ENCODE data around the gene ELMO2.

DNA sequence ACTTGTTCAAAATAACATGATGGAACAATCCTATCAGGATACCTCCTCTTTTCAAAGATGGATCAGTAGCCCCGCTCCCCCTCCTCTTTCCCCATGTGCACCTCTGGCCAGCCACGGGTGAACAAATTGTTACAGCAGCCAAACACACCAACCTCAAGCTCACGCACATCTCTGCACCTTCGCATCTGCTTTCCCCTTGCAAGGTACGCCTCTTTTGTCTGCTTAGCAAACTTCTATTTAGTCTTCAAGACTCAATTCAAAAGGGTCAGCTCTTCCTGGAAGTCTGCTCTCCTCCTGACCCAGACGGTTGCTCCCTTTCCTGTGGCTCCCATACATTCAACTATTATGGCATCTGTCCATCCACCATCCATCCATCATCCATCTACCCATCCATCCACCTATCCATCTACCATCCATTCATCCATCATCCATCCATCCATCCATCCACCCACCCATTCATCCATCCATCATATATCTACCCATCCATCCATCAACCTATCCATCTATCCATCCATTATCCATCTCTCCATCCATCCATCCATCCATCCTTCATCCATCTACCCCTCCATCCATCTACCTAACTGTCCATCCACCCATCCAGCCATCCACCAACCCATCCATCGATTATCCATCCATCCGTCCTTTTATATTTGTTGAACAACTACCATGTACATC, 61.8 kb downstream of the ELMO2 start:
- TF ChIP-seq, protein P1, sequence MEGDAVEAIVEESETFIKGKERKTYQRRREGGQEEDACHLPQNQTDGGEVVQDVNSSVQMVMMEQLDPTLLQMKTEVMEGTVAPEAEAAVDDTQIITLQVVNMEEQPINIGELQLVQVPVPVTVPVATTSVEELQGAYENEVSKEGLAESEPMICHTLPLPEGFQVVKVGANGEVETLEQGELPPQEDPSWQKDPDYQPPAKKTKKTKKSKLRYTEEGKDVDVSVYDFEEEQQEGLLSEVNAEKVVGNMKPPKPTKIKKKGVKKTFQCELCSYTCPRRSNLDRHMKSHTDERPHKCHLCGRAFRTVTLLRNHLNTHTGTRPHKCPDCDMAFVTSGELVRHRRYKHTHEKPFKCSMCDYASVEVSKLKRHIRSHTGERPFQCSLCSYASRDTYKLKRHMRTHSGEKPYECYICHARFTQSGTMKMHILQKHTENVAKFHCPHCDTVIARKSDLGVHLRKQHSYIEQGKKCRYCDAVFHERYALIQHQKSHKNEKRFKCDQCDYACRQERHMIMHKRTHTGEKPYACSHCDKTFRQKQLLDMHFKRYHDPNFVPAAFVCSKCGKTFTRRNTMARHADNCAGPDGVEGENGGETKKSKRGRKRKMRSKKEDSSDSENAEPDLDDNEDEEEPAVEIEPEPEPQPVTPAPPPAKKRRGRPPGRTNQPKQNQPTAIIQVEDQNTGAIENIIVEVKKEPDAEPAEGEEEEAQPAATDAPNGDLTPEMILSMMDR (tag by site-specific recombination; IDR thresholded peaks at IDR 0.05), result no peak
- TF ChIP-seq ZBTB8A (tag by site-specific recombination; IDR thresholded peaks at IDR 0.05) (no peak), ZBTB21 (tag by site-specific recombination; IDR thresholded peaks at IDR 0.05) (no peak), ZNF174 (tag by site-specific recombination; IDR thresholded peaks at IDR 0.05) (no peak), ZNF571 (tag by site-specific recombination; IDR thresholded peaks at IDR 0.05) (no peak), ZNF292 (tag by site-specific recombination; IDR thresholded peaks at IDR 0.05; ENCODE audit: borderline replicate concordance, low read depth) (no peak)
- TF ChIP-seq, protein P2, sequence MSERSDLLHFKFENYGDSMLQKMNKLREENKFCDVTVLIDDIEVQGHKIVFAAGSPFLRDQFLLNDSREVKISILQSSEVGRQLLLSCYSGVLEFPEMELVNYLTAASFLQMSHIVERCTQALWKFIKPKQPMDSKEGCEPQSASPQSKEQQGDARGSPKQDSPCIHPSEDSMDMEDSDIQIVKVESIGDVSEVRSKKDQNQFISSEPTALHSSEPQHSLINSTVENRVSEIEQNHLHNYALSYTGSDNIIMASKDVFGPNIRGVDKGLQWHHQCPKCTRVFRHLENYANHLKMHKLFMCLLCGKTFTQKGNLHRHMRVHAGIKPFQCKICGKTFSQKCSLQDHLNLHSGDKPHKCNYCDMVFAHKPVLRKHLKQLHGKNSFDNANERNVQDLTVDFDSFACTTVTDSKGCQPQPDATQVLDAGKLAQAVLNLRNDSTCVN (tag by site-specific recombination; optimal IDR thresholded peaks at IDR 0.05), result no peak
- TF ChIP-seq, protein P3, sequence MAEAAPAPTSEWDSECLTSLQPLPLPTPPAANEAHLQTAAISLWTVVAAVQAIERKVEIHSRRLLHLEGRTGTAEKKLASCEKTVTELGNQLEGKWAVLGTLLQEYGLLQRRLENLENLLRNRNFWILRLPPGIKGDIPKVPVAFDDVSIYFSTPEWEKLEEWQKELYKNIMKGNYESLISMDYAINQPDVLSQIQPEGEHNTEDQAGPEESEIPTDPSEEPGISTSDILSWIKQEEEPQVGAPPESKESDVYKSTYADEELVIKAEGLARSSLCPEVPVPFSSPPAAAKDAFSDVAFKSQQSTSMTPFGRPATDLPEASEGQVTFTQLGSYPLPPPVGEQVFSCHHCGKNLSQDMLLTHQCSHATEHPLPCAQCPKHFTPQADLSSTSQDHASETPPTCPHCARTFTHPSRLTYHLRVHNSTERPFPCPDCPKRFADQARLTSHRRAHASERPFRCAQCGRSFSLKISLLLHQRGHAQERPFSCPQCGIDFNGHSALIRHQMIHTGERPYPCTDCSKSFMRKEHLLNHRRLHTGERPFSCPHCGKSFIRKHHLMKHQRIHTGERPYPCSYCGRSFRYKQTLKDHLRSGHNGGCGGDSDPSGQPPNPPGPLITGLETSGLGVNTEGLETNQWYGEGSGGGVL (tag by site-specific recombination; IDR thresholded peaks at IDR 0.05), result no peak

Data from HEK293 (cell line).